ENCODE data around the gene ADK.
"Not testable (repeated sequence)": the region's sequence is repeated elsewhere in the genome, so short reads cannot be mapped to it uniquely, and the experiment has no call there.

Gene ADK

GRCh38 chr10:74145133-74145532 is 5.9 kb upstream of the ADK start:
- no peak for DNase-seq (ENCODE audit: low read depth in 3 of 3, low spot score in 1 of 3)

GRCh38 chr10:74146980-74147379 is 4.0 kb upstream of the ADK start:
- DNase-seq (ENCODE audit: low read depth in 3 of 3, low spot score in 1 of 3), result not testable (repeated sequence)

GRCh38 chr10:74150204-74150989 is 624 bp upstream of the ADK start, which contains the start of gene AP3M1:
AP3M1 (minus strand) TSS chr10:74150828; CDS start chr10:74138379, 12,449 bp downstream.
- DNase-seq (ENCODE audit: low read depth in 3 of 3, low spot score in 1 of 3), result peak; percentile 56 to 58 (median 58)

DNA sequence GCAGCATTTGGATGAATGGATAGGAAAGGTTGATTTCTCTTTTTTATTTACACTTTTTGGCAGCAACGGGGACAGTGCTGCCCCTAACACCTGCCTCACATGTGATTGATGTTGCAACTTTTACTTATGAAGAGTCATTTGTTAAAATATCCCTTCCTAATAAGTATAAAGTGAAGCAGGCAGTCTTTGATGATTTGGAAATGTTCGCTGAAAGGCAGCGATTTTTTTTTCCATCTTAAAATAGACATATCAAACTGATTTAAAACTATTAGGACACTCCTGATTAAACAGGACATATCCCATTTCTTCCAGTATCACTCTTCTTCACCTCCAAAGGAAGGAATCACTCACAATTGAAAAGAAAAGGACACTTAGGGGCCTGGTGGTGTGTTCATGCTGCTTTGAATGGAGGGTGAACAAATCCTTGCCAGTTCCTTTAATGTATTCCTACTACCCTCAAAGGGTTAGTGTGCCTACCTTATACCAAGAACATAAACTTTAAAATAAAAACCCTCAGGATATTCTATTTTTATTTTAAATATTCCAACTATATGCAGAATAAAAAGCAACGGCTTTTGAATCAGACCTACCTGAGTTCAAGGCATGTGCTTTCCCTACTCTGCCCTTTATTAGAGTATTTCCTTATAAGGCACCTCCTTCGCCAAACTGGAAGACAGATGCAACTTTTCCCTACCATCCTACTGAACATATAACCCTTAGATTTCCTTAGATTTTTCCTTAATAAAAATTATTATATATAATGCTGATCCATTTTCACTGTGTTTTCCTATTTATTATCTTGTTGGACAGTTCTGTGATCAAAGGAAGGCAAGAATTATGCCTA is 1.1 kb downstream of the ADK start:
- DNase-seq (ENCODE audit: low read depth in 3 of 3, low spot score in 1 of 3), result no peak

GRCh38 chr10:74153123-74153522 is 2.1 kb downstream of the ADK start:
- no peak for DNase-seq (ENCODE audit: low read depth in 3 of 3, low spot score in 1 of 3)

GRCh38 chr10:74153676-74154075 is 2.7 kb downstream of the ADK start:
- DNase-seq (ENCODE audit: low read depth in 3 of 3, low spot score in 1 of 3), result no peak

GRCh38 chr10:74156919-74157289 is 5.9 kb downstream of the ADK start:
- no peak for DNase-seq (ENCODE audit: low read depth in 3 of 3, low spot score in 1 of 3)

- no peak for DNase-seq (ENCODE audit: low read depth in 3 of 3, low spot score in 1 of 3)
These were observed 9.0 kb downstream of the ADK start for GRCh38 chr10:74160013-74160412.

DNA sequence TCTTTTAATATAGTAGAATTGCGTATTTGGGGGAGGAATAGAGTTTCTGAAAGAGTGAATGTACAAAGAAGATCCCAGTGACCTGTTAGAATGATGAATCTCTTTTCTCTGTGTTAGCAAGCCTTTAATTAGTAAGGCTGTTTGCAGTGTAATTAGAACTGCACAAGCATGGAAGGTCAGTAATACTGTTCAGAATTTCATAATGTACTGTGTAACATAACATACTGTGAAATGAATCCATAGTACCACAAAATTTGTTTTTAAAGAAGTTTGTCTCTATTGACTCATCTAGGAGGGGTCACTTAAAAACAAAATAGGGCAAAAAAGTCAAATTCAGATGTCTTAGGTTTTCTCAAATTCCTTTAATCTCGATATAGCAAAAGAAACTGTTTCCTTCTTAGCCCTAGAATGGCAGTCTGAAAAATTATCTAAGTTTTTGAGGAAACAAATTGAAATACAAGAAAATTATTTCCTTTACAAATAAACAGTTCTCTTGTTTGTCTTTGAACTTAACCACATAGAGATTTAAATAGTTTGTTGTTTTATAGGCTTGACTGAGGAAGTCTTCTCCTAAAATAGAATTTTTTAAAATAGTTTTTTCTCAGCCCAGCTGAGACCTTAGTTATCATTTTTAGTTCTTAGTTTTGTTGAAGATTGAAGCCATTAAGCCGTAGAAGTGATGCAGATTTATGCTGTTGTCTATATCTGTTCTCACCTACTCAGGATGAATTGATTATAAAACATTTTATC is 12.5 kb downstream of the ADK start:
- DNase-seq (ENCODE audit: low read depth in 3 of 3, low spot score in 1 of 3), result no peak

DNA sequence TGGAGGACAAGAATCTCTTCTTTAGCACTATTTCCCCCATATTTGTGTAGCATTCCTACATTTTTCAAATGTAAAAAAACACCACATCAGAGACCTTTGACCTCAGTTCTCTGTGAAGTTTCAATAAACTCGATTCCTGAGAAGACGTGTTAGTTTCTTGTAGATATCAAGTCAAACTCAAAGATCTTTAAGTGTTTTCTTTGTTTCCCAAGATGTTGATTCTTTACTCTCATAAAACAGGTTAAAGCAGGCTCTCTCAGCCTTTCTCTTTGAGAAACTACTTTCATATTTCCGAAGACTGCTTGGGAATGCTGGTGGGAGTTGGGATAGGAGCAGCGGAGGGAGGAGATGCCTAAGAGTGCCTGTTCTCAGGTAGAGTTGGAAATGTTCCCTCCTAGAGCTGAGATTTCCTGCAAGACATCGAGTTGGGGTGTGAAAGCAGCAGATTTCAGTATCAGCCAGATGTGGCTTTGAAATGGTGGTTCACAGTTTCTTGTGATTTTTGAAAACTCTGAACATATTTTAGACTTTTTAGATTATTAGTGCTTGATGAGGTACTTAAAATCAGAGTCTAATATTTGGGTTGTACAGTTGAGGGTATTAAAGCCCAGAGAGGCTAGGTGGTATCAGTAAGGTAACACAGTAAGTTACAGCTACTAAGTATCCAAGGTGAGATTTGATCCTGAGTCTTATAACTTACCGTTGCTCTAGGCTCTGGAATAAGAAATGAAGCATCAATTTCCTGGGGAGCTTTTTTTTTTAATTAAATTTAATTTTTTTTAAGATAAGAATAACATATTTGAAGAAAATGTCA is 13.9 kb downstream of the ADK start:
- no peak for DNase-seq (ENCODE audit: low read depth in 3 of 3, low spot score in 1 of 3)

- no peak for DNase-seq (ENCODE audit: low read depth in 3 of 3, low spot score in 1 of 3)
These were observed 14.5 kb downstream of the ADK start for GRCh38 chr10:74165530-74165901.

DNA sequence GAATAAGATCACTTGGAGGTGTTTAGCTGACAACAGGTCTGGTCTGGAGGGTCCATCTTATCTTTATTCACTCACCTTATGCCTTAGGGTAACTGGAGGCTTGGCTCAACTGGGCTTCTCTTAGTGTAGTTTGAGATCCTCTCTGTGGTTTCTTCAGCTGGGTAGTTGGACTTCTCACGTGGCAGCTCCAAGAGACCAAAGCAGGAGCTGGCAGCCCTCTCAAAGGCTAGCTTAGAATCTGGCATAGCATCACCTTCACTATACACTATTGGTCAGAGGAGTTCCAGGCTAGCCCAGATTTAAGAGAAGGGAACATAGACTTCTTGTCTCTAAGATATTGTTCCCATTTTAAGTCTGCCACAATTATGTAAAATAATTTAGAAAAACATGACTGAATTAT is 16.4 kb downstream of the ADK start:
- DNase-seq (ENCODE audit: low read depth in 3 of 3, low spot score in 1 of 3), result no peak

- DNase-seq (ENCODE audit: low read depth in 3 of 3, low spot score in 1 of 3), result no peak
These were observed 20.6 kb downstream of the ADK start for GRCh38 chr10:74171625-74172024.

DNA sequence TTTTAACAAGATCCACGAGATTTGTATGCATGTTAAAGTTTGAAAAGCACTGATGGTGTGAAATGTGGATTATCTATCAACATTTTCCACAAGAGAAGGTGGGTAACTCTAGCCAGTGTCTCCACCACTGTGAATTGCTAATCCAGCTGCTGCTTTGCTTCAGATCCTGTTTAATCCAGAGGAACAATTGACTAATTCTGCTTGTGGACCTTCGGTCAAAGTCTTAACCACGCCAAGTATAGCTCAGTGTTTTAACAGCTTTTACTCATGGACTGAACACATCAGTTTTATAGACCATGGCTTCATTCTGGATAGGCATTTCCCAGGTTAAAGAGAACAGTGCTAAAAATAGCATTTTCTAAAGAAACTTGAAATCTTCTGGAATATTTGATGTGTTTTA is 23.5 kb downstream of the ADK start:
- DNase-seq (ENCODE audit: low read depth in 3 of 3, low spot score in 1 of 3), result no peak

DNA sequence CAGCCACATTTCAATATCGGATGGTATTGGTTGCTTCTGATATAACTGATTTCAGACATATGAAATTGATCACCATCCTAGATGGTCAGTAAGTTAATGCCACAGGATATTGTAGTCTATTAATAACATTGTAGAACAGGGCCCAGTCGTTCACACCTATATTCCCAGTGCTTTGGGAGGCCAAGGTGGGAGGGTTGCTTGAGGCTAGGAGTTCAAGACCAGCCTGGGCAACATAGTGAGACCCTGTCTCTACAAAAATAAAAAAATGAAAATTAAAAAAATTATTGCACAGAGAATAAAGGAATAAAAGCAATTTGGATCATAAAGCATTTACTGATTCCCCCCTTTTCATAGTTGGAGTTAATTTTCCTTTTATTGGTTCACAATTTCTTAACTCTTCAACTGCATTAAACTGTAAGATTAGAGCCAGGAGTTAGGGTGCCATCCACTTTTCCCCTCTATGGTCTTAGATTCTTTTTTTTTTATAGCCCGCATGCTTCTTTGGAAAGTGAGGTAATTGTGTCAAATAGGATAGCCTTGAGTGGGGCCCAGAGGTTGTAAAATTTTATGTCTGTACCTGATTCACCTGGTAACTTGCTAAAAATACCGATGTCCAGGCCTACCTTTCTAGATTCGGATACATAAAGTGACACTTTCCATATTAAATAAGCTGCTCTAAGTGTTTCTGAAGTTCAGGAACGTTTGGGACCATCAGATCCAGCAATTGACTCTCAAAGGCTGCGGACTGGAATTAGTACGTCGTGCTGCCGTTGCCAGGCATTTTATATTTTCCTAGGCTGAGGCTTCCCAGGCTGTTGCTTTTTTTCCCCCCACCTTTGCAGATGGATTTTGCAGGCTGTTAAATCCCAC is 24.7 kb downstream of the ADK start:
- DNase-seq (ENCODE audit: low read depth in 3 of 3, low spot score in 1 of 3), result no peak

DNA sequence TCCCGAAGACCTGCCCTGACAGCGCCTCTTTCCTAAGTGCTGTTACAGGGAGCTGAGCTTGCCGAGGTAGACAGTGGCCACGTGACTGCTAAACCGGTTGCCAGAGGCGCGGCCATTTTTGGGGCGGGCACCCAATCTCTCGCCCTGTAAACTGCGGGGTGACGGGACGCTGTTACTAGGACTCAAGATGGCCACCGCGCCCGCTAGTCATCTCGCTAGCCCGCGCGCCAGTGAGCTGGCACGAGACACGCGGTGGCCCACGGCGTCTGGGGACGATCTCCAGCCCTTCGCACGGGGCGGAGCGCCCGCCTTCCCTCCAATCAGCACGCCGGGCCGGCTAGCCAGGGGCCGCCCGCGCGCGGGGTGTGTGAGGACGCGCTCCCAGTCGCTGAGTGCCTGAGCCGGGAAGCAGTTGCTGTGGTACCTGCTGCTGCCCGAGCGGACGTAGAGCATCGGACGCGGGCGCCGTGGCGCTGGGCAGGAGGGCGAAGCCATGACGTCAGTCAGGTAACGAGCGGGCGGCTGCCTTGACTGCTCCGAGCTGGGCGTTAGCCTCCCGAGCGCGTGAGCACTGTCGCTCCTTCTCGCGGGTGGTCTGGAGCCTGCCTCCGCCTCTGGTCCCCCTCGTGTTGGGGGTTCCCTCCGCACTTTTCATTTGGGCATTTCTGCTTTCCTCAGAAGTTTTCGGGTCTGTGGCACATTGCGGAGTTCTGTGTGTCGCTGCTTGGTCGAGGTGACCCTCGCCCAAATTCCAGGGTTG is 25.5 kb downstream of the ADK start:
- peak; percentile 88 to 92 (median 89) for DNase-seq (ENCODE audit: low read depth in 3 of 3, low spot score in 1 of 3)

DNA sequence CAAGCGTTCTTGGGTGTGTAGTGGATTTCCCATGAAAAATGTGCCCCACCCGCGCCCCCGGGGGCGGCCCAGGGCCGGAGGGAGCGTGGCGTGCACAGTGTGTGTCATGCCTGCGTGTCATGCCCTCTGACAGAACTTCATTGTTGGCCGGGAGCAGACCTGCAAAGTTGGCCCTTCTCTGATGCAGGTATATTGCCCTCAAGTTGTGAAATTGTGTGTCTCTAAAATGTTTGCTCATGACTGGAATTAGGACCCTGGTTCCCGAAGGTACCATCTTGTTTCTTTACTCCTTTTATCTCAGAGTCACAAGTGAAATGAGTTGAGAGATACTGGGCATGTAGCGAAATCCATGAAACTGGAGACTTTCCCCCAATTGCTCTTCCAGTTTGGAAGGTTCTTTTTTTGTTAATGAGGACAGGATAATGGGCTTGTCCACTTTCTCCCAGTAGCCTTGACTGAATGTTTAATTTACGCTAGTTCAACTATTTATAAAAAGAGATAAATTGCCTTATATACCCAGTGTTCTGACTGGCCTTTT is 26.2 kb downstream of the ADK start:
- peak in 1 of 3 donors; percentile 33 for DNase-seq (ENCODE audit: low read depth in 3 of 3, low spot score in 1 of 3)

DNA sequence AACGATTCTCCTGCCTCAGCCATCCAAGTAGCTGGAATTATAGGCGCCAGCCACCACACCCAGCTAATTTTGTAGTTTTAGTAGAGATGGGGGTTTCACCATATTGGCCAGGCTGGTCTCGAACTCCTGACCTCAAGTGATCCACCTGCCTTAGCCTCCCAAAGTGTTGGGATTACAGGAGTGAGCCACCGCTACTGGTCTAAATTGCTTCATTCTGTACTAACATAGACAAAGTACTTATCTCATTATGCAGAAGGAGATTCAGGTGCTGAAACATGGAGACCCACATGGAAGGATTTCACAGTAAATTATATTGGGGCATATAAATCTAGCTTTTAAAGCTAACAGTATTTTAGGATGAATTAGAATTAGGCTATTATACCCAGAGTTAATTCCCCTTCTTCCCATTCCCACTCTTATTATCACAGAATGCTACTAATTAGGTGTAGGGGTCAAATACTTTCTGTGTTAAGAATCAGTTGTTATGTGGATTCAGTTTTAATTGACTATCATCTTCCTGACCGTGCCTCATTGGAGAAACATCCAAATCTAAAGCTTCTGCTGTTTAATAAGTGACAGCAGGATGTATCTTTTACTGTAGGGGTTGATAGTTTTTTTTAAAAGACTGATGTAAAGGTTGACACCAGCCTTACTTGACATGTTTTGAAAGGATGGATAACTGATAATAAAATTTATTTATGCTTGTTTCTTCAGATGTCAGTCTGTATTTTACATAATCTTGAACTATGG is 27.2 kb downstream of the ADK start:
- DNase-seq (ENCODE audit: low read depth in 3 of 3, low spot score in 1 of 3), result no peak

All from stimulated activated CD4-positive, alpha-beta T cell treated with anti-CD3 and anti-CD28 coated beads, TNF-alpha, amount 100 ng/mL, for 1 hour (primary cell).